ENCODE measurements around the gene CD99.

Gene CD99

GRCh38 chrX:2714551-2714950, 23.5 kb downstream of the CD99 start:
- peaks cover 5% of the 10 kb centered on the region for H4K20me1 ChIP-seq (ENCODE audit: insufficient read depth, low read length)
- peak; percentile 74 for DNase-seq
- H3K79me2 ChIP-seq (ENCODE audit: insufficient read depth, low read length): peaks cover 93% of the 10 kb centered on the region
- H2AFZ ChIP-seq (ENCODE audit: low read depth, low read length): no peak overlapping the region
- H3K4me2 ChIP-seq (ENCODE audit: insufficient read depth, low read length): peak overlapping the region; percentile 38
- H3K27ac ChIP-seq (ENCODE audit: low read length): peak overlapping the region; percentile 93
- TF ChIP-seq EZH2 (IDR thresholded peaks at IDR 0.05; ENCODE audit: borderline replicate concordance, low read depth, low read length, severe bottlenecking): no peak
- TF ChIP-seq, protein P1, sequence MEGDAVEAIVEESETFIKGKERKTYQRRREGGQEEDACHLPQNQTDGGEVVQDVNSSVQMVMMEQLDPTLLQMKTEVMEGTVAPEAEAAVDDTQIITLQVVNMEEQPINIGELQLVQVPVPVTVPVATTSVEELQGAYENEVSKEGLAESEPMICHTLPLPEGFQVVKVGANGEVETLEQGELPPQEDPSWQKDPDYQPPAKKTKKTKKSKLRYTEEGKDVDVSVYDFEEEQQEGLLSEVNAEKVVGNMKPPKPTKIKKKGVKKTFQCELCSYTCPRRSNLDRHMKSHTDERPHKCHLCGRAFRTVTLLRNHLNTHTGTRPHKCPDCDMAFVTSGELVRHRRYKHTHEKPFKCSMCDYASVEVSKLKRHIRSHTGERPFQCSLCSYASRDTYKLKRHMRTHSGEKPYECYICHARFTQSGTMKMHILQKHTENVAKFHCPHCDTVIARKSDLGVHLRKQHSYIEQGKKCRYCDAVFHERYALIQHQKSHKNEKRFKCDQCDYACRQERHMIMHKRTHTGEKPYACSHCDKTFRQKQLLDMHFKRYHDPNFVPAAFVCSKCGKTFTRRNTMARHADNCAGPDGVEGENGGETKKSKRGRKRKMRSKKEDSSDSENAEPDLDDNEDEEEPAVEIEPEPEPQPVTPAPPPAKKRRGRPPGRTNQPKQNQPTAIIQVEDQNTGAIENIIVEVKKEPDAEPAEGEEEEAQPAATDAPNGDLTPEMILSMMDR (IDR thresholded peaks at IDR 0.05; ENCODE audit: borderline replicate concordance, extremely low read depth, low read length, poor library complexity, severe bottlenecking): no peak
- no peaks in the 10 kb centered on the region for H3K27me3 ChIP-seq (ENCODE audit: insufficient read depth, low read length, poor library complexity)
- H3K9ac ChIP-seq (ENCODE audit: low read depth, low read length): peak overlapping the region; percentile 56
- peaks cover 96% of the 10 kb centered on the region for H3K4me1 ChIP-seq (ENCODE audit: insufficient read depth, low read length)
- H3K9me3 ChIP-seq (ENCODE audit: insufficient read depth, low read length, severe bottlenecking): no peaks in the 10 kb centered on the region
- peak overlapping the region in 1 of 2 experiments; percentile 2; a peak in 1 of 4 replicates for H3K4me3 ChIP-seq (ENCODE audit: low read depth in 1 of 2, low read length in 2 of 2)
- H3K36me3 ChIP-seq (ENCODE audit: insufficient read depth, low read length): peaks cover 76% of the 10 kb centered on the region
- ATAC-seq (ENCODE audit: insufficient read depth, low read depth): peak; percentile 16

- Histone ChIP-seq H2AFZ (ENCODE audit: low read depth, low read length) (no peak overlapping the region), H3K79me2 (ENCODE audit: insufficient read depth, low read length) (peaks cover 93% of the 10 kb centered on the region), H3K27ac (ENCODE audit: low read length) (peak overlapping the region; percentile 93), H3K27me3 (ENCODE audit: insufficient read depth, low read length, poor library complexity) (no peaks in the 10 kb centered on the region), H3K36me3 (ENCODE audit: insufficient read depth, low read length) (peaks cover 78% of the 10 kb centered on the region), H4K20me1 (ENCODE audit: insufficient read depth, low read length) (no peaks in the 10 kb centered on the region), H3K9ac (ENCODE audit: low read depth, low read length) (peak overlapping the region; percentile 56), H3K4me1 (ENCODE audit: insufficient read depth, low read length) (peaks cover 93% of the 10 kb centered on the region), H3K4me3 (ENCODE audit: low read depth in 1 of 2, low read length in 2 of 2) (peak overlapping the region in 1 of 2 experiments; percentile 2; a peak in 1 of 4 replicates), H3K9me3 (ENCODE audit: insufficient read depth, low read length, severe bottlenecking) (no peaks in the 10 kb centered on the region), H3K4me2 (ENCODE audit: insufficient read depth, low read length) (peak overlapping the region; percentile 38)
- DNase-seq: peak; percentile 70
- TF ChIP-seq, protein P1 (IDR thresholded peaks at IDR 0.05; ENCODE audit: borderline replicate concordance, extremely low read depth, low read length, poor library complexity, severe bottlenecking): no peak
- TF ChIP-seq EZH2 (IDR thresholded peaks at IDR 0.05; ENCODE audit: borderline replicate concordance, low read depth, low read length, severe bottlenecking): no peak
- peak; percentile 7; the same call in 2 of the 3 replicates for ATAC-seq (ENCODE audit: insufficient read depth, low read depth)
Observed at GRCh38 chrX:2715066-2715600, 24.0 kb downstream of the CD99 start.

GRCh38 chrX:2717312-2717711, 26.2 kb downstream of the CD99 start:
- H3K27ac ChIP-seq (ENCODE audit: low read length): peak overlapping the region; percentile 93
- H3K36me3 ChIP-seq (ENCODE audit: insufficient read depth, low read length): peaks cover 84% of the 10 kb centered on the region

More at GRCh38 chrX:2717312-2717711, 26.2 kb downstream of the CD99 start:
- H4K20me1 ChIP-seq (ENCODE audit: insufficient read depth, low read length): no peaks in the 10 kb centered on the region
- H3K4me2 ChIP-seq (ENCODE audit: insufficient read depth, low read length): peak overlapping the region; percentile 35
- no peaks in the 10 kb centered on the region for H3K9me3 ChIP-seq (ENCODE audit: insufficient read depth, low read length, severe bottlenecking)
- no peak for TF ChIP-seq EZH2 (IDR thresholded peaks at IDR 0.05; ENCODE audit: borderline replicate concordance, low read depth, low read length, severe bottlenecking)
- TF ChIP-seq, protein P1 (IDR thresholded peaks at IDR 0.05; ENCODE audit: borderline replicate concordance, extremely low read depth, low read length, poor library complexity, severe bottlenecking): no peak
- H3K27me3 ChIP-seq (ENCODE audit: insufficient read depth, low read length, poor library complexity): no peaks in the 10 kb centered on the region
- peaks cover 93% of the 10 kb centered on the region for H3K79me2 ChIP-seq (ENCODE audit: insufficient read depth, low read length)
- H3K4me1 ChIP-seq (ENCODE audit: insufficient read depth, low read length): peaks cover 72% of the 10 kb centered on the region
- peak; percentile 89 for DNase-seq
- H2AFZ ChIP-seq (ENCODE audit: low read depth, low read length): no peak overlapping the region
- peak; percentile 72 for ATAC-seq (ENCODE audit: insufficient read depth, low read depth)
- peak overlapping the region; percentile 56 for H3K9ac ChIP-seq (ENCODE audit: low read depth, low read length)
- no peak overlapping the region for H3K4me3 ChIP-seq (ENCODE audit: low read depth in 1 of 2, low read length in 2 of 2)
